MV-4-11 (cell line): ENCODE data around the gene CPT1C.

Experiments
- DNase-seq: peaks from one replicate; lab custom pipeline; 2025; lab: John Stamatoyannopoulos, UW

Gene CPT1C

GRCh38 chr19:49660338-49660961 lies 30.5 kb upstream of the CPT1C start:
- no peak for DNase-seq

- DNase-seq, result no peak
Observed at GRCh38 chr19:49662011-49662410, 28.9 kb upstream of the CPT1C start.

- DNase-seq, result no peak
Observed at GRCh38 chr19:49663224-49663623, 27.7 kb upstream of the CPT1C start.

GRCh38 chr19:49664171-49665035 lies 26.5 kb upstream of the CPT1C start:
- peak; percentile 66 for DNase-seq

- DNase-seq, result no peak
Observed at GRCh38 chr19:49665036-49665350, 25.9 kb upstream of the CPT1C start.

GRCh38 chr19:49665351-49666119 lies 25.4 kb upstream of the CPT1C start, which contains the start of the genes BCL2L12 and IRF3:
BCL2L12 (plus strand) TSS chr19:49665933; CDS start chr19:49666693, 760 bp downstream.
IRF3 (minus strand) TSS chr19:49665857; CDS start chr19:49664838, 1,019 bp downstream.
- peak; percentile 99 for DNase-seq

GRCh38 chr19:49666120-49666444 lies 24.8 kb upstream of the CPT1C start:
- DNase-seq, result no peak

GRCh38 chr19:49667473-49667872 lies 23.4 kb upstream of the CPT1C start:
- DNase-seq, result no peak

- DNase-seq, result no peak
Observed at GRCh38 chr19:49669516-49669915, 21.4 kb upstream of the CPT1C start.

- DNase-seq, result peak; percentile 56
Observed at GRCh38 chr19:49672131-49672919, 18.6 kb upstream of the CPT1C start.

GRCh38 chr19:49676136-49676783 lies 14.7 kb upstream of the CPT1C start:
- peak; percentile 95 for DNase-seq

- peak; percentile 100 for DNase-seq
Observed at GRCh38 chr19:49676784-49677230, 14.1 kb upstream of the CPT1C start.

GRCh38 chr19:49677231-49677900 lies 13.6 kb upstream of the CPT1C start, which contains the start of gene PRMT1:
PRMT1 (plus strand) TSS chr19:49677271; CDS start chr19:49677281, 10 bp downstream.
- no peak for DNase-seq

- DNase-seq, result peak; percentile 57
Observed at GRCh38 chr19:49677901-49678674, 12.8 kb upstream of the CPT1C start.

- no peak for DNase-seq
Observed at GRCh38 chr19:49678985-49679770, 11.7 kb upstream of the CPT1C start.

GRCh38 chr19:49679771-49680413 lies 11.0 kb upstream of the CPT1C start:
- no peak for DNase-seq

GRCh38 chr19:49680421-49681351 lies 10.2 kb upstream of the CPT1C start:
- peak; percentile 85 for DNase-seq
